Anterior cingulate cortex (tissue), 58 donors: ENCODE data around the gene SERPINA9.
"Not testable (repeated sequence)": the region's sequence is repeated elsewhere in the genome, so short reads cannot be mapped to it uniquely, and the experiment has no call there.

Experiments
- DNase-seq, 58 donors: peaks; one replicate each; lab custom pipeline; 2025; lab: John Stamatoyannopoulos, UW

Gene SERPINA9

GRCh38 chr14:94439453-94440057 lies 36.4 kb downstream of the SERPINA9 start:
- no peak for DNase-seq

GRCh38 chr14:94428610-94429009 lies 47.4 kb downstream of the SERPINA9 start:
- no peak for DNase-seq

- DNase-seq, result no peak
These were observed 48.9 kb downstream of the SERPINA9 start for GRCh38 chr14:94427016-94427613.

- no peak for DNase-seq
These were observed 49.5 kb downstream of the SERPINA9 start for GRCh38 chr14:94426526-94426925.

- no peak for DNase-seq
These were observed 51.6 kb downstream of the SERPINA9 start for GRCh38 chr14:94424371-94424770.

GRCh38 chr14:94423453-94424056 lies 52.4 kb downstream of the SERPINA9 start:
- DNase-seq, result peak in 47 of 58 donors; percentile 3 to 78 (median 26)

GRCh38 chr14:94421316-94421715 lies 54.7 kb downstream of the SERPINA9 start:
- no peak for DNase-seq

- not testable (repeated sequence) for DNase-seq
These were observed 58.3 kb downstream of the SERPINA9 start for GRCh38 chr14:94417497-94418205.
